Middle frontal gyrus (tissue), 1 donor: ENCODE results near the gene SOCS6.

Experiments used
- DNase-seq: peaks from one replicate; pipeline ENCODE4 v3.0.0-alpha.2; 2015; ENCODE audit warnings: low spot score; ENCODE audit errors: extremely low spot score

The SOCS6 gene

DNA sequence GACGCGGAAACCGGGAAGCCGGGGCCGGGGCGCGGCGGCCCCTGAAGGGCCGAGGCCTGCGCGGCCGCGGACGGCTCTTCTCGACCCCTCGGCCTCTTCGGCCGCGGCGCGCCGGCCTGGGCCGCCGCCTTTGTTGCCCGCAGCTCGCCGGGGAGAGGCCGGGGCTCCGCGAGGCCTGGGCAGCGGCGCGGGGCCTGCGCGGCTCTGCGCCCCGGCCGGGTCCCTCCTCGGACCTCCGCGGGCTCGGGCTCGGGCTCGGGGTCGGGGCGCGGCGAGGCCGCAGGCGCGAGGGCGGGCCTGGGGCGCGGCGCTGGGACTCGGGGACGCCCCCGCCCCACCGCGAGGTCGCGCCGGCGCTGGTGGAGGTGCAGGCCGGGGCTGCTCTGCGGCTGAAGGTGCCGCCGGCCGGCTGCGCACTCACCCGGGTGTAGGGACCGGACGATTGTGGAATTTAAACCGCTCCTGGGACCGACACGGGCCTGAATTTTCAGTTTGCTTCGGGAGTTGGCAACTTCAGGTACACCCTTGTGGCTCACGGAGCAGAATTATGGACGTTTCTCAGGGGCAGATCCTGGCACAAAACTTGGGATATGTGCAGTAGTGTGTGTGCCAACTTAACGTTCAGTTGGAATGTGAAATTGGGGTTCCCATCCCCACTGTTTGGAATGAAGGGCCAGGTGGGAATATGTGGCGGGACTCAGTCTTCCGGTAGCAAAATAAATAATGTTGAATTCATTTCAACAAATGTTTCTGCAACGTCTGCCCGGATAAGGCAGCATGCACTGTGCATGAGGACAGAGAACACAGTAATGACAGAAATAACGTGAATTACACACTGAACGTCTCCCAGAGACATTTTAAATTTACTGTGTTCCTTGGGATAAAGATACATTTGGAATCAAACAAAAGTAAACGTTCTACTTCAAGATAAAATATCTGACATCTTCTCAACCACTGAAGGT is 787 bp downstream of the SOCS6 start:
- DNase-seq = no peak

- DNase-seq = no peak
Observed at GRCh38 chr18:70290482-70291294, 1.8 kb downstream of the SOCS6 start.

- no peak for DNase-seq
Observed at GRCh38 chr18:70291295-70291574, 2.4 kb downstream of the SOCS6 start.

GRCh38 chr18:70292628-70293027 is 3.8 kb downstream of the SOCS6 start:
- DNase-seq = no peak

GRCh38 chr18:70293166-70293565 is 4.3 kb downstream of the SOCS6 start:
- no peak for DNase-seq

DNA sequence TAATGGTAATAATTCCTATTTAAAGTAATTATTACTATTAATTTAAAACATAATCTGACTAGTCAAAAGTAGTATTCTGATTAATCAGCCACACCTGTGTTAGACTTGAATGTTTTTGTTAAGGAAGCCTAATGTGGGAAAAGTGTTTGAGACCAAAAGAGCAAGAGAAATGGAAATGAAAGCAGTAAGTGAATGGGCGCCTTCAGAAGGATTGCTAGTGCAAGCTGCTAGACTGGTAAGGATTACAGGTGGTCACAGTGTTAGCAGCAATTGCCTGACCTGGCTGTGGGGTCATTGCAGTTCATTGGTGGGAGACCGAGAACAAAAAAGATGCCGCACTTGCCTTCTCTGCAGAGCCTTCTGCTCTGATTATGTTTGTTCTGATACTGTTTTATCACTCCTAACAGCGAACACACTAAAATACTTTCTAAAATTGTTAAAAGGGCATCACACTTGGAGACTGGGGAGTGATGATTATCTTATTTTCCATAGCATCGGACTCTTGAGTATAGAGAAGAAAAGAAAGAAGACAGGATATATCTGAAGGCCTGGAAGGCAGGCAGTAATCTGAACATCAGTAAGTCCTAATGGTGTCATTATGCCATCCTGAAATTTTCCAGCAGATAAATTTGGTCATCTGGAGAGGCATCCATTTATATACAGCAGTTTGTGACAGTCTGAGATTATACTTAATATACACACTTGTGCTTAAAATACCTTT is 5.8 kb downstream of the SOCS6 start:
- DNase-seq = no peak

DNA sequence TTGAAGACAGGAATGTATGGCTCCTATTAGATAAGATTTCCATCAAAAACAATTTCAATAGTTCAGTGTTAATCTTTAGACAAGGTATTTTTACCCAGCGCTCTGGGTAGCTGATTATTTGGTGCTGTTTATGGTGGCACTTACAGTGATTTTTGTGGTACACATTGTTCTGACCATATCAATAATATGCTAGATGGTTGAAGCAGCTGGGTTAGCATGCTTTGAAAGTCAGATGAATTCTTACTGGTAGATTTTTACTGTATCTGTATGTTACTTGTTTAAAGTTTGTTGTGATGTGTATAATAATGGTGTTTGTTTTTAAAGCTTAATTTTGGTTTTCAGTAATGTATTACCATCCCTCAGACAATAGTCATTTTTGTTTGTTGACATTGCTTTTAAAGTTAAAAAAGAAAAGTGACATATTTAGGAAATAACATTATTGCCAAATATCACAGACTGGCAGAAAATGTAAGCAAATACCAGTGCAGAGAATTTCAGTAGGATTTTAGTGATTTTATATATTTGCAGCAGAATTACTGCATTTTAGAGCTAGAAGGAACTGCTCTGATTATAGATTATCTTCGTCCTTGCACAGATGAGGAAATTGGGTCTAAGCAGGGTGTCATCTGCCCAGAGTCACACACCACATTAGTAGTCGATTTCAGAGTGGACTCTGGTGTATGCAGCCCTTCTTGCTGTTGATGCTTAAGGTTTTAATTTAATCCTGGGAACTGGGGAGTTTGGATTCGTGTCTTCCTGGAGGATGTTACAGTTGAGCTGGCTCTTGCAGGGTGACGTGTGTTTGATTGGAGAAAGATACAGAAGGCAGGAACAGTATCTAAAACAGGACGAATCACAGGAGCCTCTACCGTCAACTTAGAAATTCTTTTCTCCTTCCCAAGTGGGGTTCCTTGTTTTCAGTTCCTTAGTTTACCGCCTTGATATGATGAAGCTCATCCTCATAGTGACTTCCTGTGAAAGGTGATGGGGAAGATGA is 6.6 kb downstream of the SOCS6 start:
- no peak for DNase-seq

DNA sequence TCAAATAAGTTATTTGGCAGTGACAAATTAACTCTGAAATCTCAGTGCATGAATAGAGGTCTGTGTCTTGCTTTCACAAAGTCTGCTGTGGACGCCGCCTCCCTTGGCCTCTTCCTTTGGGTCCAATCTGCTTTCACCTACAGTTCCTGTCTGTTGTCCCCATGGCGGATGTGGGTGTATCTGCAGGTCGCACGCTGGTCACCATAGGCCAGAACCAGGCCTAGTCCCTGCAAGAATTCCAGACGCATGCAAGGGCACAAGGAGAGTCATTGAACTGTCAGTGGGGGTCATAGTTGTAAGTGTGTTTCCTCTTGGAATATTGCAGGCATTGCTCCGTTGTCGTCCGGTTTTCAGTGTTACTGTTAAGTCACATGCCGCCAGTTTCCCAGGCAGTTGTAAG is 7.4 kb downstream of the SOCS6 start:
- no peak for DNase-seq

GRCh38 chr18:70296781-70297180 is 7.9 kb downstream of the SOCS6 start:
- DNase-seq = no peak

GRCh38 chr18:70299393-70299792 is 10.5 kb downstream of the SOCS6 start:
- DNase-seq = no peak

DNA sequence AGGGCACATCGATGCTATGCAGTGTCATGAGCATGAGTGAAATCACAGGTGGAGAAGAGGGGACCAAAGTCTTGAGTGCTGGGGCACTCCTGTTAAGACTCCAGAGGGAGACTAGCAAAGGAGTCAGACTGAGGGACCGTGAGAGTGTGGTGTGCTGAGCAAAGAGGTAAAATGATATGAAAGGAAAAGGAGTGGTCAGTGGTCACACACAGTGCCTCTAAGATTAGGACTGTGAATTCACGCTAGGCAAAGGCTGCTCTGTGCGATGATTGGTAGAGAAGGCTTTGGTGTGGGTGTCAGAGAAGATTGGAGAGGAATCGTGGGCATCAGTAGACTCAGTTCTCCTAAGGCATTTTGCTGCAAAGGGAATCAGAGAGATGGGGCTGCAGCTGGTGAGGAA is 12.8 kb downstream of the SOCS6 start:
- no peak for DNase-seq

GRCh38 chr18:70308555-70309294 is 19.9 kb downstream of the SOCS6 start:
- DNase-seq = no peak

DNA sequence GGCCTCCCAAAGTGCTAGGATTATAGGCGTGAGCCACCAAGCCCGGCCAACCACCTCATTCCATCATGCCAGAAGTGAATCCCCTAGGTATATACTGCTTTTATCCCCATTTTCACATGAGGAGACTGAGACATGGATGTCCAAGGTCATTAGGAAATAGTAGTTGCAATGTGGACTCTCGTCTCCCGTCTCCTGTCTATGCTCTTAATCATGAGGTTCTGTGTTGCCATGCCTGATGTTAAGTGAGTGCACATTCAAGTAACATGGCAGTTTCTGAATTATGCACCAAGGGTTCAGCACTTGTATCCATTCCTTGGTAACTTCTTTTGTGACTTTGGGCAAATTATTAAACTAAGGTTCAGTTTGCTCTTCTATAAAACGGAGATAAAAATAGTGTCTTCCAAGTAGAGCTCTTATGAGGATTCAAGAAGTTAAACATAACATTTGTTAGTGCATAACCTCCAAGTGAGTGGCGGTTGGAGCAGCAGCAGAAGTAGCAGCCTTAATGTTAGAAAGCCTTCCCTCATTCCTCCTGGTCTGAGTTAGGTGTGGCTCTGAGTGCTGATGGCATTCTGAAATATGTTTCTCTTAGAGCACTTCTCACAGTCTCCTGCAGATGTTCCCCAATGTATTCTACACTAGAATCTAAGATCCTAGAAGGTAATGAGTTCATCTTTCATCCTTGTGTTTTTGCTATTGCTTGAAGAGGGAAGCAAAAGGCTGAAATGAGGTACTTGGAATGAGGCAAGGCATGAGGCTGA is 21.9 kb downstream of the SOCS6 start:
- no peak for DNase-seq

- DNase-seq = no peak
Observed at GRCh38 chr18:70311726-70312125, 22.9 kb downstream of the SOCS6 start.

- DNase-seq = no peak
Observed at GRCh38 chr18:70313640-70314039, 24.8 kb downstream of the SOCS6 start.

DNA sequence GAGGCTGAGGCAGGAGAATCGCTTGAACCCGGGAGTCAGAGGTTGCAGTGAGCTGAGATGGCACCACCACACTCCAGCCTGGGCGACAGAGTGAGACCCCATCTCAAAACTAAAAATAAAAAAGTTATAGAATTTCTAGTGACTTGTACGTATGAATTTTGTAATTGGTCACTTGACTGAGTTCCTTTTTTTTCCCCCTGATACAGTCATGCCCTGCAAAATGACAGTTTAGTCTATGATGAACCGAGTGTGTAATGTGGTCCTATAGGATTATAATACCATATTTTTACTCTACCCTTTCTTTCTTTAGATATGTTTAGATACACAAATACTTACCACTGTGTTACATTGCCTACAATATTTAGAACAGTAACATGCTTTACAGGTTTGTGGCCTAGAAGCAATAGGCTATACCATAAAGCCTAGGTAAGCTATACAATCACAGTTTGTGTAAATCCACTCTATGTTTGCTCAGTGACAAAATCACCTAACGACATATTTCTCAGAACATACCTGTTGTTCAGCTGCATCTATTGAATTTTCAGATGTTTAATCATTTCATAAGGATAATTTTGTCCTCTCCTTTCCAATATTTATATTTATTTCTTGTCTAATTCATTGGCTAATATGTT is 25.4 kb downstream of the SOCS6 start:
- no peak for DNase-seq

DNA sequence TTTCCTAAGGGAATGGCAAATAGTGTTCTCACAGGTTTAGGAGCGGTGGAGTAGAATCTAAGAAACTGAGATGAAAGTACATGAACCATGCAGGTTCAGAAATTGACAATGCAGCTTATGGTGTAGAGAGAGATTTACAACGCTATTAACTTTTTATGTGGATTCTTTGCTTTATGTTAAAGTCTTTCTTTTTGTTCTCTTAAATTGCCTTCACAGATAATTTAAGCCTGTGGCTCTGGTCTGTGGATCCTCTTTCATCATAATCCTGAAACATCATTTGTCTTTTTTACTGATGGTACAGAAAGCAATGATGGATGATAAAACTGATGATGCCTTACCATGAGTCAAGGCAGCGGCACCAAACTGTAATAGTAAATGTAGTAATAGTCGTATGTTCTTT is 30.3 kb downstream of the SOCS6 start:
- no peak for DNase-seq

- no peak for DNase-seq
Observed at GRCh38 chr18:70321616-70322015, 32.8 kb downstream of the SOCS6 start.

DNA sequence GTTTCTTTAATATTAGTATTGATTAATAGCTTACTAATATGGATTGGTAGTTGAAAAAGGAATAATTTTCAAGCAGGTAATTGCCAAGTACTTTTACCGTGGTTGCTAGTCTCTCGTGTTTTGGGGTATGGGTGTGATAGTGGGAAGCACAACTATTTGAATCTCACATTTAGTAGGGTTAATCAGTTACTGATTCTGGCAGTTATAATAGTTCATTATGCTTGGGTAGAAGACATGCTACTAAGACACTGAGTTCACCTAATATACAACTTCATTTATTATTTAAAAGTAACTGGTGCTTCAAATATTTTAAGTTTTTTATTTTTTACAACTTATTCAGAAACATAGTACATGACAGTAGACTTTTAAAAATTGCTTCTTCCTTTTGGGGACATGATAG is 33.5 kb downstream of the SOCS6 start:
- DNase-seq = no peak
